ENCODE data around the gene IFNG.

The IFNG gene

DNA sequence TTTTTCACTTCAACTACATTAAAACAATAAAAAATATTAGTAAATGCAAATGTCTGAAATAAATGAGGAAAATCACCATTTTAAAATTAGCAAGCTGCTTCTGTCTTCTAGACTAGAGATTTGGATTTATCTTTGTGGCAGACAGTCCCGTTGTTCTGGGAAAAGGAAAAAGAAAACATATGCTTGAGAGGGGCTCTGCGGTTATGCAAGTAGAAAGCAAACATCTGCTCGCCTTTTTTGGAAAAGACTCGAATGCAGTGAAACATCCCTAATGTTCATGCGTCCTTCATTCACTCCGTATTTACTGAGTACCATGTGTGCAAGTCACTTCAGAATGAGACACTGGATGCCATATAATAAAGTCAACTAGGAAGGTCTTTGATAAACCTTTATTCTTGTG, 44.9 kb downstream of the IFNG start:
- no peak for DNase-seq (ENCODE audit: low read depth)

DNA sequence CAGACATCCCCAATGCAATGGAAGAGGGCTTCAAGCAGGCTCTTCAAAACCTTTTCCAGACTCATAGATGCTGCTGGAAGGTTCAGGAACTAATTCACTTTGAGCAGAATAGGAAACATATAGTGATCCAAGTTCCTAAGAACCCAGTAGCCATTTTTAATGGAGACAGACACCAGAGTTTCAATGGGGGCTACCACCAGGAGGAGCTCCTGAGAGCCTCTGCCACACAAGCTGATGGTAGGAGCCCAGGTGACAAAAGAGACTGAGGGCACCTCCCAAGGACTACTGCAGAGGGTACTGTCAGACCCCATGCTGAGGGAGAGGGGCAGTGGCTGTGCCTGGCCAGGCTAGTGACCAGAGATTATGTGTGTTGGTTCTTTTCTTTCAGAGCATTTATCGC, 45.9 kb downstream of the IFNG start:
- DNase-seq (ENCODE audit: low read depth) = no peak

GRCh38 chr12:68111995-68112394, 47.5 kb downstream of the IFNG start:
- peak; percentile 3 for DNase-seq (ENCODE audit: low read depth)

DNA sequence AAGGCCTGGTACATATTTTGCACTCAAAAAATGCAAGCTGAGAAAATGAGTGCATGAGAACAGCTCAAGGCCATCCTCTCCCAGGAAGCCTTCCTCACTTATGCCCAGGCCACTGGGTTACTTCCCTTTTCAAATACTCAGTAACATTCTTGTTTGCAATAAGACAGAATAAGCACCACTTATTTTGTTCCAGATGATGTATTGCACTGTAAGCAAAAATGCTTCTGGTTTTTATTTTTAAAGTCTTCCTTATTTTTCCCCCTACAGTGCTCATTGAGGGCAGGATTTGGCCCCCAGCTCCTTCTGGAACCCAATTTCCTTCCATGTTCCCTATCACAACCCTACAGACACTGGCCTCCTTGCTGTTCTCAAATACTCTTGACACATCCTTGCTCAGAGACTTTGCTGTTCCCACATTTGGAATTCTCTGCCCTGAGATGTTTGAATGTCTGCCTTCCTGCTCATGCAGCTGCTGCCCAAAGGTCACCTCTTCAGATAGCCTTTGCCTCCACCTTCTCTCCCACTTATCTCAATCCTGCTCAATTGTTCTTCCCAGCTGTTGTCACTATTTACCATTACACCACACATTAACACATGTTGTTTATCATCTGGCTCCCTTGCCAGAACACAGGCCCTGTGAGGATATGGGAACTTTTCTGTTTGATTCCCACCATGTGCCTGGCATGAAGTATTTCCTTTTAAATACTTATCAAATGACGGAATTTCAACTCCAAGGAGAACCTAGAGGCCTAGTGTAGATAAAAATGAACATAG, 49.9 kb downstream of the IFNG start:
- DNase-seq (ENCODE audit: low read depth) = peak; percentile 49

- no peak for DNase-seq (ENCODE audit: low read depth)
Observed at GRCh38 chr12:68109001-68109400, 50.5 kb downstream of the IFNG start.

DNA sequence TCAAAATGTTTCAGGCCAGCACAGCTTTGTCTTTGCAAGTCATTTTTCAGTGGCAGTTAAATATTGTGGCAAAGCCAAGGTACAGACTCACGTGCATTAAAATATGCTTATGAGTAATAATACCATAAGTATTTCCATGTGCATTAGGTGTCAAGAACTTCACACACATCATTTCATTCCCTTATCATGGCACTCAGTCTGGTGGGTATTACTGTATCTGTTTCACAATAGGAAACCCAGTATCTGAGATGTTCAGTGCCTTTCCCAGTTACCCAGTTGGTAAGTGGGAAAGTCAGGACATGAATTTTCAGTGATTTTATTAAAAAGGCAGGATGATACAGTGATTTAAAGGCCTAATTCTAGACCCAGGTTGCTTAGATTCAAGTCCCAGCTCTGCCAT, 52.9 kb downstream of the IFNG start:
- DNase-seq (ENCODE audit: low read depth) = peak; percentile 32

- DNase-seq (ENCODE audit: low read depth) = peak; percentile 87
Observed at GRCh38 chr12:68106160-68106559, 53.4 kb downstream of the IFNG start.
